H1 (cell line): Measurements from ENCODE around the gene SPSB3. TPM values are rescaled to one million over a fixed set of nuclear protein-coding genes. Genes with fewer than 3 reads are reported as not detected.

Experiments used
- CTCF ChIA-PET: fragments of 300-600 bp; sonication (Branson Sonifier 250); formaldehyde crosslinking; loops from one replicate; lab custom pipeline; 2021; ENCODE audit not compliant: partially characterized antibody; lab: Charles Lee
- POLR2A ChIA-PET: fragments of 300-600 bp; sonication (Branson Sonifier 250); formaldehyde crosslinking; loops from one replicate; lab custom pipeline; 2021; ENCODE audit warnings: inconsistent platforms; ENCODE audit not compliant: partially characterized antibody; lab: Charles Lee
- DNase-seq, 2 experiments: peaks; one replicate each; pipeline versions ENCODE4 v3.0.0 to v3.0.0-alpha.2; 2010 to 2022; ENCODE audit warnings: low spot score in 2 of 2, low read depth in 1 of 2, mixed read lengths in 1 of 2
- FAIRE-seq: peaks from 2 replicates; lab custom pipeline; 2011; peaks lifted over from hg19 to GRCh38; lab: Jason Lieb, UNC
- H2AFZ ChIP-seq: 2 replicates; pipeline ENCODE4 v1.8.1; 2012; ENCODE audit warnings: low read length, inconsistent platforms
- H2AK5ac ChIP-seq: 2 replicates; pipeline ENCODE4 v1.6.1; 2013; ENCODE audit warnings: low read depth, low read length
- H2BK120ac ChIP-seq: replicated peaks from 2 replicates; pipeline ENCODE3; 2013; ENCODE audit warnings: low read depth, low read length, inconsistent platforms
- H2BK12ac ChIP-seq: 2 replicates; pipeline ENCODE4 v1.6.1; 2013; ENCODE audit warnings: low read depth, low read length
- H2BK15ac ChIP-seq: 2 replicates; pipeline ENCODE4 v1.6.1; 2013; ENCODE audit warnings: low read length
- H2BK20ac ChIP-seq: 2 replicates; pipeline ENCODE4 v1.6.1; 2013; ENCODE audit warnings: low read length
- H2BK5ac ChIP-seq: 2 replicates; pipeline ENCODE4 v1.6.1; 2013; ENCODE audit warnings: low read depth, low read length
- H3K14ac ChIP-seq: 2 replicates; pipeline ENCODE4 v1.6.1; 2013; ENCODE audit warnings: inconsistent platforms; ENCODE audit not compliant: insufficient read length
- H3K18ac ChIP-seq: 2 replicates; pipeline ENCODE4 v1.6.1; 2013; ENCODE audit warnings: low read length; ENCODE audit errors: extremely low read depth
- H3K23ac ChIP-seq: 2 replicates; pipeline ENCODE4 v1.6.1; 2013; ENCODE audit warnings: inconsistent platforms; ENCODE audit not compliant: insufficient read length
- H3K23me2 ChIP-seq: 2 replicates; pipeline ENCODE4 v1.6.1; 2013; ENCODE audit warnings: low read depth, low read length
- H3K27ac ChIP-seq: 2 replicates; pipeline ENCODE4 v1.6.1; 2011; ENCODE audit warnings: low read depth, low read length, inconsistent platforms
- H3K27me3 ChIP-seq, 4 experiments: replicated peaks in 1 of 4; 1 replicate in 1 of 4; 2 replicates in 3 of 4; pipeline versions ENCODE4 v1.6.1 to v1.8.1; 2011 to 2013; ENCODE audit warnings: low read length in 3 of 4, mild to moderate bottlenecking in 3 of 4, inconsistent platforms in 2 of 4, mixed read lengths in 2 of 4, moderate library complexity in 1 of 4; ENCODE audit not compliant: control insufficient read depth in 3 of 4, insufficient read depth in 3 of 4; ENCODE audit errors: extremely low read depth in 1 of 4
- H3K36me3 ChIP-seq, 4 experiments: 2 replicates each; pipeline versions ENCODE4 v1.6.1 to v1.8.1; 2011 to 2013; ENCODE audit warnings: mild to moderate bottlenecking in 4 of 4, low read length in 3 of 4, moderate library complexity in 2 of 4, control low read depth in 1 of 4, inconsistent platforms in 1 of 4; ENCODE audit not compliant: insufficient read depth in 4 of 4, control insufficient read depth in 2 of 4
- H3K4ac ChIP-seq: replicated peaks from 2 replicates; pipeline ENCODE3; 2013; ENCODE audit warnings: low read length, low read depth, mixed read lengths, inconsistent platforms; ENCODE audit not compliant: insufficient read length
- H3K4me1 ChIP-seq, 4 experiments: replicated peaks in 1 of 4; 1 replicate in 1 of 4; 2 replicates in 3 of 4; pipeline versions ENCODE4 v1.6.1 to v1.8.1; 2011 to 2013; ENCODE audit warnings: low read length in 3 of 4, inconsistent platforms in 2 of 4, mixed read lengths in 1 of 4; ENCODE audit not compliant: insufficient read depth in 4 of 4, control insufficient read depth in 3 of 4
- H3K4me2 ChIP-seq, 2 experiments: 2 replicates each; pipeline versions ENCODE4 v1.6.1 to v1.8.1; 2011 to 2013; ENCODE audit warnings: low read depth in 2 of 2, low read length in 2 of 2, control low read depth in 1 of 2, inconsistent platforms in 1 of 2, mild to moderate bottlenecking in 1 of 2; ENCODE audit not compliant: insufficient read depth in 1 of 2
- H3K4me3 ChIP-seq, 4 experiments: fragments of 200-600, 300-600 bp in 1 of 4; sonication (generic), shearing (Covaris generic), sonication (Bioruptor Twin) in 1 of 4; 2 replicates each; pipeline versions ENCODE4 v1.5.1 to v1.8.1; 2011 to 2016; ENCODE audit warnings: low read length in 4 of 4, low read depth in 3 of 4, control low read depth in 2 of 4, inconsistent platforms in 2 of 4, mild to moderate bottlenecking in 2 of 4, mixed read lengths in 1 of 4, moderate library complexity in 1 of 4; ENCODE audit not compliant: insufficient read depth in 2 of 4; ENCODE audit errors: extremely low read depth in 1 of 4
- H3K56ac ChIP-seq: replicated peaks from 2 replicates; pipeline ENCODE3; 2013; ENCODE audit warnings: low read depth, mild to moderate bottlenecking, mixed read lengths, low read length, inconsistent platforms; ENCODE audit not compliant: insufficient read length
- H3K79me1 ChIP-seq: 2 replicates; pipeline ENCODE4 v1.6.1; 2013; ENCODE audit warnings: low read depth, low read length, control low read depth
- H3K79me2 ChIP-seq, 2 experiments: 2 replicates each; pipeline versions ENCODE4 v1.6.1 to v1.8.1; 2012 to 2013; ENCODE audit warnings: low read length in 2 of 2, mild to moderate bottlenecking in 2 of 2, inconsistent platforms in 1 of 2; ENCODE audit not compliant: insufficient read depth in 2 of 2, control insufficient read depth in 1 of 2
- H3K9ac ChIP-seq, 4 experiments: replicated peaks in 1 of 4; 1 replicate in 1 of 4; 2 replicates in 3 of 4; pipeline versions ENCODE4 v1.6.1 to v1.8.1; 2011 to 2013; ENCODE audit warnings: low read depth in 3 of 4, low read length in 3 of 4, control low read depth in 2 of 4, mild to moderate bottlenecking in 2 of 4, moderate library complexity in 2 of 4, inconsistent platforms in 1 of 4; ENCODE audit errors: extremely low read depth in 1 of 4
- H3K9me3 ChIP-seq, 2 experiments: 2 replicates each; pipeline versions ENCODE4 v1.6.1 to v1.8.1; 2012 to 2013; ENCODE audit warnings: mild to moderate bottlenecking in 2 of 2, moderate library complexity in 2 of 2, control low read depth in 1 of 2, inconsistent platforms in 1 of 2, low read depth in 1 of 2, low read length in 1 of 2, mixed read lengths in 1 of 2; ENCODE audit not compliant: insufficient read depth in 2 of 2
- H4K20me1 ChIP-seq, 2 experiments: replicated peaks in 1 of 2; 2 replicates each; pipeline versions ENCODE3 to v1.8.1; 2011 to 2013; ENCODE audit warnings: inconsistent platforms in 2 of 2, low read length in 2 of 2, mild to moderate bottlenecking in 1 of 2; ENCODE audit not compliant: insufficient read depth in 2 of 2, control insufficient read depth in 1 of 2
- H4K5ac ChIP-seq: 2 replicates; pipeline ENCODE4 v1.6.1; 2013; ENCODE audit warnings: low read length, low read depth, mixed read lengths, inconsistent platforms; ENCODE audit not compliant: insufficient read length
- H4K8ac ChIP-seq: 2 replicates; pipeline ENCODE4 v1.8.0; 2013; ENCODE audit warnings: mild to moderate bottlenecking, moderate library complexity, low read length, inconsistent platforms; ENCODE audit not compliant: insufficient read depth; ENCODE audit errors: extremely low read depth
- H4K91ac ChIP-seq: replicated peaks from 2 replicates; pipeline ENCODE3; 2013; ENCODE audit warnings: low read length, mixed read lengths, inconsistent platforms; ENCODE audit not compliant: insufficient read length
- HDAC2 ChIP-seq, 2 experiments: fragments of 300-600 bp in 1 of 2; sonication (generic) in 1 of 2; IDR thresholded peaks; 2 replicates each; pipeline ENCODE4 v1.6.1; 2011 to 2012; ENCODE audit warnings: low read depth in 2 of 2, low read length in 2 of 2, mild to moderate bottlenecking in 2 of 2, moderate library complexity in 2 of 2, borderline replicate concordance in 1 of 2, inconsistent platforms in 1 of 2
- WGBS, 2 experiments: shearing (Covaris generic) in 1 of 2; methylation state at CpG; one replicate each; pipeline versions ENCODE4 v1.1.6 to v1.1.7; 2013 to 2015; ENCODE audit warnings: low lambda C conversion rate in 2 of 2, mixed read lengths in 2 of 2, inconsistent platforms in 1 of 2, low coverage in 1 of 2, missing lambda C conversion rate in 1 of 2; ENCODE audit not compliant: insufficient replicate concordance in 2 of 2, insufficient coverage in 1 of 2, insufficient read length in 1 of 2; ENCODE audit errors: extremely low coverage in 1 of 2, missing lambda C conversion rate in 1 of 2; 5-methylcytosine and 5-hydroxymethylcytosine counted together
- polyA plus RNA-seq, 7 experiments: library from polyadenylated mRNA; depleted of rRNA in 3 of 7; stranded (reverse) in 5 of 7; unstranded in 2 of 7; fragments of >200 nt in 5 of 7; fragments of 200-250 nt in 2 of 7; gene quantifications; 1 replicate in 5 of 7; 2 replicates in 1 of 7; 4 replicates in 1 of 7; pipeline versions ENCODE4 v1.2.1 to v1.2.3, GENCODE V29; 2011 to 2013; ENCODE audit warnings: missing spikeins in 2 of 7, mixed read lengths in 2 of 7
- total RNA-seq: library from RNA; stranded (reverse); fragmentation: NEBNext Ultra II Directional; extraction: Animal tissue kit (Norgen Biotek cat#: 25700); gene quantifications from 2 replicates; pipeline ENCODE4 v1.2.1, GENCODE V29; 2021

The SPSB3 gene
- total and polyA plus RNA-seq, 2 of the 8 experiments (the other 6 are each of a cell fraction or from before 2014, with no cell fraction given): 22.5 to 37.8 TPM

- Histone ChIP-seq H4K20me1 (peaks cover 4 to 5% of the 10 kb centered on the region in 2 experiments), H2BK5ac (no peak overlapping the region), H3K27ac (no peak overlapping the region), H3K23ac (no peak overlapping the region), H3K14ac (no peak overlapping the region), H2BK12ac (no peak overlapping the region), H3K4ac (no peak overlapping the region), H3K9me3 (no peaks in the 10 kb centered on the region), H3K56ac (no peak overlapping the region), H2BK120ac (no peak overlapping the region), H3K79me1 (no peaks in the 10 kb centered on the region; the same call in 1 of the 2 replicates), H3K79me2 (no peaks in the 10 kb centered on the region), H4K5ac (no peak overlapping the region), H2BK20ac (no peak overlapping the region), H4K8ac (no peak overlapping the region), H3K23me2 (no peaks in the 10 kb centered on the region), H4K91ac (no peak overlapping the region), H3K18ac (no peak overlapping the region), H2BK15ac (no peak overlapping the region), H2AFZ (no peak overlapping the region), H3K36me3 (peaks cover 0 to 9% (median 4%) of the 10 kb centered on the region in 4 experiments; a peak in 5 of 8 replicates), H2AK5ac (no peak overlapping the region), H3K27me3 (no peaks in the 10 kb centered on the region), H3K4me2 (no peak overlapping the region), H3K4me1 (no peaks in the 10 kb centered on the region), H3K4me3 (no peak overlapping the region), H3K9ac (no peak overlapping the region)
- ChIA-PET CTCF (no interaction called here), POLR2A (interaction anchor here (1.0 kb wide), 1 partner anchor 28 kb away, joined by 3 read pairs; no protein-coding TSS in a partner anchor)
- FAIRE-seq (no peak), DNase-seq (no peak)
- 87% methylated on average over 26 of the region's 35 CpGs; no CpG with 5 or more reads in 1 of the 2 experiments for WGBS, 2 experiments
- no peak for TF ChIP-seq HDAC2 (IDR thresholded peaks at IDR 0.05; ENCODE audit: borderline replicate concordance in 1 of 2, low read depth in 2 of 2, low read length in 2 of 2)
Measured at GRCh38 chr16:1818873-1819525, 36.6 kb upstream of the SPSB3 start.
